GM19468 (cell line): ENCODE measurements around the gene PRSS48.
A peak's percentile ranks its signal among the peaks of the same experiment; 100 is the strongest.
"Not testable (repeated sequence)": the region's sequence is repeated elsewhere in the genome, so short reads cannot be mapped to it uniquely, and the experiment has no call there.

Experiments used
- ATAC-seq: cut with Tn5 transposase; IDR thresholded peaks from one replicate; pipeline ENCODE4 v1.9.1; 2021; ENCODE audit warnings: mild to moderate bottlenecking, moderate library complexity, moderate number of reproducible peaks; ENCODE audit not compliant: unreplicated experiment; ENCODE audit errors: extremely low read depth

The PRSS48 gene

DNA sequence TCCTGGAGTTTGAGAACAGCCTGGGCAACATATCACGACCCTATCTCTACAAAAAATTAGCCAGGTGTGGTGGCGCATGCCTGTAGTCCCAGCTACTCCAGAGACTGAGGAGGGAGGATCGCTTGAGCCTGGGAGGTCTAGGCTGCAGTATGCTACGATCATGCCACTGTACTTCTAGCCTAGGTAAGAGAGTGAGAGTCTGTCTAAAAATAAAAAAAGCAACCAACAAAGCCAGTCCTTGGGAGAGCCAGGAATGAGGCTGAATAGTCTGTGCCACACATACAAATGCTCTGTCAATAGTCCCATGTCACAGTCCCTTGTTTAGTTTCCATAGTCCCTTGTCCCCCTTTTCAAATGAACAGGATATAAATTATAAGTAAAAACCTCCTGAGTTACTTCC, 19.3 kb upstream of the PRSS48 start:
- ATAC-seq: no peak

GRCh38 chr4:151259752-151260151, 17.2 kb upstream of the PRSS48 start:
- ATAC-seq: no peak

GRCh38 chr4:151260526-151260925, 16.4 kb upstream of the PRSS48 start:
- ATAC-seq: no peak

- ATAC-seq: no peak
These were observed 13.5 kb upstream of the PRSS48 start for GRCh38 chr4:151263455-151263854.

- no peak for ATAC-seq
These were observed 10.5 kb upstream of the PRSS48 start for GRCh38 chr4:151266497-151266896.

DNA sequence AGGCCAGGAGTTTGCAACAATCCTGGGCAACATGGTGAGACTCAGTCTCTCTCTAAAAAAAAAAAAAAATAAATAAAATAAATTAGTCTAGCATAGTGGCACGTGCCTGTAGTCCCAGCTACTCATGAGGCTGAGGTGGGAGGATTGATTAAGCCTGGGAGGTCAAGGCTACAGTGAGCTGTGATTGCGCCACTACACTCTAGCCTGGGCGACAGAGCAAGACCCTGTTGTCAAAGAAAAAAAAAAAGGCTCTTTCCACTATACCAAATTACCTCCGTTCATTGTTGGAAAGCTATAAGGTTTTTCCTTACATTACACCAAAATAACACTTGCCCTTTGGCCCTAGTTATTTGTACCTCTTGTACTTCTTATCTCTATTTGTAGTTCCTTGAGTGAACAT, 9.9 kb upstream of the PRSS48 start:
- ATAC-seq: no peak

- no peak for ATAC-seq
These were observed 9.0 kb upstream of the PRSS48 start for GRCh38 chr4:151267822-151268535.

GRCh38 chr4:151268905-151269304, 8.1 kb upstream of the PRSS48 start:
- not testable (repeated sequence) for ATAC-seq

DNA sequence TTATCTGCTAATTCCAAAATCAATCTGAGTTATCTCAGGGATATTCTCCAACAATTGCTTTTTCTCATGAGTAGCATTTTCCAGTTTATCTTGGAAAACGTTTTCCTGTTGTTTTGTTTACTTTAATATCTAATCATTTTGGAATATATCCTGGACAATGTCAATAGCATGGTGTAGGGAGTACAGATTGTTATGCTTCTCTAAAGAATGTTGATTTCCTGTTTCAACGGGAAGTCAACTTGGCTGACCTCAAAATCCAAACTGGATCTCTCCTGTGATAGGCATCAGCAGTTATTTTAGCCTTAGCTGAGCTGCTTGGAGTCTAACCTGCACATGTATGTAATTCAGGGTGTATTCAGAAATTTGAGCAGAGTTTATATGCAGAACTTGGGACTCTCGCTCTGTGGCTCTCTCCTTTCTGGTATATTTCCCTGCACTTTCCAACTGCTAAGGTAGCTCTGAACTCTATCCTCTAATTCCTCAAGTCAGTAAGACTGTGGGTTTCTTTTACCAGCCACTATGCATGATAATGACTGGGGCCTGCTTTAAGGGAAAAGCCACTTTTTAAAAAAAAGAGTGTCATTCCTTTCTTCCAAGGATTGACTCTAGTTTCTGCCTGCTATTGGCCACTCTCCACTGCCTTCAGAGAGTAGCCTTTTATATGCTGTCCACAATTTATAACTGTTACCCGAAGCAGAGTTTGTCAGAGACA, 7.7 kb downstream of the PRSS48 start:
- ATAC-seq: no peak

DNA sequence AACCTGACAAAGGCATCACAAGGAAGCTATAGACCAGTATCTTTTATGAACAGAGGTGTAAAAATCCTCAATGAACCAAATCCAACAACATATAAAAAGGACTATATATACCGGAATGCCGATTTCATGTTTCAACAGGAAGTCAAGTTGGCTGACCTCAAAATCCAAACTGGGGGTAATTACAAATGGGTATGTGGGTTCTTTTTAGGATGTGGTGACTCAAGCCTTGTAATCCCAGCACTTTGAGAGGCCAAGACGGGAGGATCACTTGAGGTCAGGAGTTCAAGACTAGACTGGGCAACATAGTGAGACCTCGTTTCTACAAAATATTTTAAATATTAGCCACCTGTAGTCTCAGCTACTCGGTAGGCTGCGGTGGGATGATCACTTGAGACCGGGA, 10.4 kb downstream of the PRSS48 start:
- no peak for ATAC-seq

- no peak for ATAC-seq
These were observed 14.5 kb downstream of the PRSS48 start for GRCh38 chr4:151291485-151291884.

GRCh38 chr4:151292038-151292437, 15.1 kb downstream of the PRSS48 start:
- ATAC-seq: no peak

- no peak for ATAC-seq
These were observed 18.0 kb downstream of the PRSS48 start for GRCh38 chr4:151294833-151295496.

DNA sequence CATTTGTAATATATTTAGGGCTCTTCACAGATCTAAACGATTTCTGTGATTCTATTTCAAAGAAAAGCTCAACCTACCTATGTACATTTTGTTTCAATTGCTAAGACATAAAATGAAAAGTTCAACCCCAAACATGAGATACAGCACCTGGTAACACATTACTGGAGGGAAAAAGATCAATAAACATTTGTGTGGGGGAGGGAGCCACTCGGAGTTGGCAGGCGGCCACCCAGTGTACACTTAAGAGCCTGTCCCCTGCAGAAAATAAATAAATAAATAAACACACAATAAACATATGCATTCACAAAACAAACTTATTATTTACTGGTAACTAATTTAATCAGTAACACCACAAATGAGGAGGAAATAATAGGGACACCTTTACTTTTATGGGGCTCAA, 19.3 kb downstream of the PRSS48 start:
- ATAC-seq: no peak

- ATAC-seq: no peak
These were observed 20.2 kb downstream of the PRSS48 start for GRCh38 chr4:151297170-151297569.

DNA sequence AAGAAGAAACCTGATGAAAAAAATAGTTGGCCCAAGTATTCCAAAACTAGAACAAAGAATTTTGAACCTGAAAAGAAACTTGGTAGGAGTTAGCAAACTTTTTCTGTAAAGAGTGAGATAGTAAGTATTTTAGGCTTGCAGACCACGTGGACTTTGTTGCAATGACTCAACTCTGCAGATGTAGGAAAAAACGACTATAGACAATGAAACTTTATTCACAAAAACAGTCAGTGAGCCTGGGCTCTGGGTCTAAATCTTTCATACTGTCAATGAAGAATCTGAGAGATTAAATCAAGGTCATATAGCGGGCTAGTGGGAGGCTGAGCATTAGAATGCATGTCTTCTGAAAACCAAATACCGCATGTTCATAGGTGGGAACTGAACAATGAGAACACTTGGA, 25.5 kb downstream of the PRSS48 start:
- no peak for ATAC-seq

DNA sequence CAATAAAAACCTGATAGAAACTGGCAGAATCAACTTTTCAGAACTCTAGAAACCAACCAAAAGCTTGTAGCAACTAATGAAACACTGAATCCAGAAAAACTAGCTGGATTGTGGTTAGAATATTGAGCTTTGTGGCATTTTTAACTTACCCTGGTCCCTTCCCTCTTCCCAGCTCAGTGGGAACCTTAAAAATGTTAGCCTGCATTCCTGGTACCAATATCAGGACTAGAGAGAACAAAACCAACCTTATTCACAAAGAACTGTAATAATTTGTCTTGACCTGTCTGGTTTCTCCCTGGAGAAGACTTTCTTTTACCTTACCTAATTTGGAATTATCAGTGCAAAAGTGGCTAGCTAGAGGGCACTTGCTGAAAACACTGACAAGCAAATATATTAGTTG, 27.3 kb downstream of the PRSS48 start:
- ATAC-seq: no peak

- peak; percentile 67 for ATAC-seq
These were observed 27.8 kb downstream of the PRSS48 start for GRCh38 chr4:151304755-151305154.

- no peak for ATAC-seq
These were observed 33.3 kb downstream of the PRSS48 start for GRCh38 chr4:151310124-151310728.

- no peak for ATAC-seq
These were observed 36.5 kb downstream of the PRSS48 start for GRCh38 chr4:151313306-151314009.
